HCT116 (cell line): ENCODE data around the gene CDH4. TPM values are rescaled to one million over a fixed set of nuclear protein-coding genes. Genes with fewer than 3 reads are reported as not detected.

Source experiments
- ATAC-seq: fragments of 200-7000 bp; cut with Tn5 transposase; 2 replicates; pipeline ENCODE4 v1.9.1; 2020; ENCODE audit warnings: mild to moderate bottlenecking, moderate library complexity
- BruUV-seq: library from RNA; stranded (reverse); fragments of 400-500 nt; replicated peaks from 2 replicates; lab custom pipeline; 2021; lab: Mats Ljungman, UMichigan
- CTCF ChIA-PET: fragments of 300-600 bp; sonication (Branson Sonifier 250); formaldehyde crosslinking; loops from one replicate; lab custom pipeline; 2021; ENCODE audit warnings: antibody characterized with exemption; lab: Charles Lee
- POLR2A ChIA-PET: fragments of 300-600, 350-600 bp; sonication (Branson Sonifier 250); formaldehyde crosslinking; loops from one replicate; lab custom pipeline; 2021; ENCODE audit warnings: antibody characterized with exemption; lab: Charles Lee
- RAD21 ChIA-PET, 2 experiments: fragments of 300-600 bp; sonication (Branson Sonifier 250); formaldehyde crosslinking; loops; one replicate each; lab custom pipeline; 2023; ENCODE audit warnings: low total read pairs in 2 of 2; ENCODE audit not compliant: uncharacterized antibody in 2 of 2, unreplicated experiment in 2 of 2, low non-redundant PET in 1 of 2; lab: Charles Lee
- DNase-seq: peaks from one replicate; pipeline ENCODE4 v3.0.0-alpha.2; 2010; ENCODE audit warnings: low read depth, low spot score
- H2AFZ ChIP-seq: fragments of 200-600 bp; shearing (Covaris generic), sonication (generic); 2 replicates; pipeline ENCODE4 v1.6.1; 2017; ENCODE audit warnings: low read depth, mixed run types, mixed read lengths, antibody characterized with exemption, low read length; ENCODE audit not compliant: poor library complexity, severe bottlenecking
- H3K27ac ChIP-seq: 2 replicates; pipeline ENCODE4 v1.5.1; 2012; ENCODE audit warnings: low read depth, low read length
- H3K27me3 ChIP-seq: fragments of 200-600 bp; sonication (generic); 2 replicates; pipeline ENCODE4 v1.6.1; 2016; ENCODE audit warnings: mixed run types, low read length, mixed read lengths; ENCODE audit not compliant: insufficient read depth
- H3K36me3 ChIP-seq, 2 experiments: fragments of 200-500 bp in 1 of 2; fragments of 200-600 bp in 1 of 2; sonication (Bioruptor generic) in 1 of 2; sonication (generic) in 1 of 2; 2 replicates each; pipeline versions ENCODE4 v1.5.1 to v1.6.1; 2014 to 2016; ENCODE audit warnings: low read length in 2 of 2, inconsistent platforms in 1 of 2, mixed read lengths in 1 of 2, mixed run types in 1 of 2; ENCODE audit not compliant: insufficient read depth in 2 of 2, control insufficient read depth in 1 of 2
- H3K4me1 ChIP-seq, 2 experiments: fragments of 200-600 bp in 1 of 2; sonication (generic) in 1 of 2; 2 replicates each; pipeline versions ENCODE4 v1.5.1 to v1.6.1; 2012 to 2017; ENCODE audit warnings: low read length in 2 of 2, inconsistent platforms in 1 of 2, mild to moderate bottlenecking in 1 of 2, mixed read lengths in 1 of 2, mixed run types in 1 of 2, moderate library complexity in 1 of 2; ENCODE audit not compliant: insufficient read depth in 2 of 2, control insufficient read depth in 1 of 2
- H3K4me2 ChIP-seq: fragments of 200-600 bp; sonication (generic); 2 replicates; pipeline ENCODE4 v1.6.1; 2017; ENCODE audit warnings: mixed run types, low read length, mixed read lengths
- H3K4me3 ChIP-seq, 2 experiments: fragments of 200-600 bp in 1 of 2; sonication (generic) in 1 of 2; replicated peaks in 1 of 2; 2 replicates each; pipeline ENCODE4 v1.5.1; 2011 to 2016; ENCODE audit warnings: low read length in 2 of 2, control low read depth in 1 of 2, low read depth in 1 of 2, mild to moderate bottlenecking in 1 of 2, mixed read lengths in 1 of 2, mixed run types in 1 of 2
- H3K79me2 ChIP-seq: fragments of 200-600 bp; sonication (generic); 2 replicates; pipeline ENCODE4 v1.6.1; 2017; ENCODE audit warnings: mild to moderate bottlenecking, mixed run types, low read length, moderate library complexity, mixed read lengths; ENCODE audit not compliant: insufficient read depth
- H3K9ac ChIP-seq: fragments of 200-600 bp; sonication (generic); 2 replicates; pipeline ENCODE4 v1.6.1; 2016; ENCODE audit warnings: low read length, mixed read lengths
- H3K9me2 ChIP-seq: fragments of 200-600 bp; sonication (generic), shearing (Covaris generic); 2 replicates; pipeline ENCODE4 v1.6.1; 2017; ENCODE audit warnings: mixed run types, mild to moderate bottlenecking, moderate library complexity; ENCODE audit not compliant: insufficient read depth
- H3K9me3 ChIP-seq, 2 experiments: fragments of 200-500 bp in 1 of 2; fragments of 200-600 bp in 1 of 2; sonication (Bioruptor generic) in 1 of 2; sonication (generic) in 1 of 2; 2 replicates each; pipeline ENCODE4 v1.6.1; 2014 to 2017; ENCODE audit warnings: low read length in 2 of 2, mixed read lengths in 2 of 2, inconsistent platforms in 1 of 2, low read depth in 1 of 2, mild to moderate bottlenecking in 1 of 2, mixed run types in 1 of 2, moderate library complexity in 1 of 2; ENCODE audit not compliant: control insufficient read depth in 1 of 2, insufficient read depth in 1 of 2
- H4K20me1 ChIP-seq: fragments of 200-600 bp; sonication (generic), shearing (Covaris generic); 2 replicates; pipeline ENCODE4 v1.6.1; 2017; ENCODE audit warnings: mixed run types, mild to moderate bottlenecking, moderate library complexity; ENCODE audit not compliant: insufficient read depth
- EGR1 ChIP-seq: IDR thresholded peaks from 2 replicates; pipeline ENCODE4 v1.6.1; 2012; ENCODE audit warnings: low read depth
- POLR2A ChIP-seq: IDR thresholded peaks from 2 replicates; pipeline ENCODE4 v1.7.0; 2011; ENCODE audit warnings: borderline replicate concordance; ENCODE audit not compliant: insufficient read depth, insufficient read length; ENCODE audit errors: extremely low read depth
- RAD21 ChIP-seq: IDR thresholded peaks from 2 replicates; pipeline ENCODE4 v1.6.1; 2012; ENCODE audit warnings: low read depth, mild to moderate bottlenecking
- SIN3A ChIP-seq: IDR thresholded peaks from 2 replicates; pipeline ENCODE4 v1.6.1; 2012; ENCODE audit warnings: low read depth
- TCF7L2 ChIP-seq: IDR thresholded peaks from 2 replicates; pipeline ENCODE4 v1.7.0; 2011; ENCODE audit warnings: borderline replicate concordance, inconsistent platforms; ENCODE audit not compliant: insufficient read depth, insufficient read length; ENCODE audit errors: extremely low read depth
- intact Hi-C: fragments of 100-400 bp; cut with micrococcal nuclease; formaldehyde crosslinking; loops from 2 replicates; pipeline ENCODE4 v1.10.0; 2022
- total RNA-seq: library from RNA; stranded (reverse); gene quantifications from one replicate; pipeline ENCODE4 v1.2.1, GENCODE V29; 2021; ENCODE audit not compliant: unreplicated experiment
- TF ChIP-seq, protein P1 (sequence below): IDR thresholded peaks from 2 replicates; pipeline ENCODE4 v1.6.1; 2012
- TF ChIP-seq, protein P2 (sequence below): IDR thresholded peaks from 2 replicates; pipeline ENCODE4 v1.6.1; 2012
- TF ChIP-seq, protein P3 (sequence below): IDR thresholded peaks from 2 replicates; pipeline ENCODE4 v1.6.1; 2012; ENCODE audit warnings: low read depth

CDH4 gene
- total RNA-seq, 1 experiment from 2014 or later, result not detected

DNA sequence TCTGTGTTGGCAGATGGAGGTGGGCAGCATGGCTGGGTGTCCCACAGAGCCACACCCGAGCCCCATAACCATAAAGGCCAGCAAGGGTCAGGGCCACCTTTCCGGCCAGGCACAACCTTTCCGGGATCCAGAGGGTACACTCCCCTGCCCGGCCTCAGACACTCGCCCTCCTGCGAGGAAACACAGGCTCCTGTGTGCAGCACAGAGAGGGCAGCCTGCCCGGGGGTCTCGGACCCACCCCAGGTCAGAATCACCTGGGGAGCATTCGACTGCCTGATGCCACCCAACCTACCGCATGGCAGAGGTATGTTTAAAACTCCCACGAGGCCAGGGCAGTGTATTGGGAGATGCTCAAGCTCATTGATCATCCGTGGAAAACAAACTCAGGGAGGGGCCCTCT, 553.3 kb downstream of the CDH4 start:
- H3K4me3 ChIP-seq, result no peak overlapping the region
- H4K20me1 ChIP-seq, result no peaks in the 10 kb centered on the region
- no peak overlapping the region for H3K27ac ChIP-seq
- no peak overlapping the region for H3K4me2 ChIP-seq
- no TSS peak for BruUV-seq
- DNase-seq (no peak), ATAC-seq (no peak)
- H2AFZ ChIP-seq, result no peak overlapping the region
- TF ChIP-seq EGR1, result no peak
- TF ChIP-seq, protein P1, sequence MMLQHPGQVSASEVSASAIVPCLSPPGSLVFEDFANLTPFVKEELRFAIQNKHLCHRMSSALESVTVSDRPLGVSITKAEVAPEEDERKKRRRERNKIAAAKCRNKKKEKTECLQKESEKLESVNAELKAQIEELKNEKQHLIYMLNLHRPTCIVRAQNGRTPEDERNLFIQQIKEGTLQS, result no peak
- TF ChIP-seq TCF7L2, result no peak
- no peak for TF ChIP-seq SIN3A
- intact Hi-C loops, result no loop called here
- no peak overlapping the region for H3K9ac ChIP-seq
- no peaks in the 10 kb centered on the region for H3K36me3 ChIP-seq
- no peaks in the 10 kb centered on the region for H3K79me2 ChIP-seq
- no peaks in the 10 kb centered on the region for H3K4me1 ChIP-seq
- ChIA-PET POLR2A (no interaction called here), CTCF (no interaction called here), RAD21 (no interaction called here)
- H3K27me3 ChIP-seq, result peaks cover 60% of the 10 kb centered on the region
- no peaks in the 10 kb centered on the region for H3K9me3 ChIP-seq
- H3K9me2 ChIP-seq, result no peaks in the 10 kb centered on the region

DNA sequence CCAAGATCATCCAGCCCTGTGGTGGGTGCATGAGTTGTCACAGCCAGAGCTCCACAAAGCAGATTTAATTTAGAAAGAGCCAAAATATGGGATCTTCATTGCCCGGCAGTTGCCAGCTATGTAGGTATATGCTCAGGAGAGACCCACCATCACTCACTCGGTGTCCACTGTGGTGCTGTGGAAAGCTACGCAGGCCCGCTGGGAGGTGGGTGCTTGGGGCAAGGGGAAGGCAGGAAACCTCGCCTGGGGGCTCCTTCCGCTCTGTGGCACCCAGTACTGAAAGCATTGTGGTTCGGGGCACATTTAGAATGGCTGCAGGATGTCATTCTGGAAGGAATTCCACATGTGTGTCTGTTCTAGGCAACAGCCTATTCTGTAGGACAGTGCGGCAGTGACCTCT, 553.7 kb downstream of the CDH4 start:
- H3K79me2 ChIP-seq, result no peaks in the 10 kb centered on the region
- no peaks in the 10 kb centered on the region for H3K9me2 ChIP-seq
- H2AFZ ChIP-seq, result no peak overlapping the region
- intact Hi-C loops, result no loop called here
- ChIA-PET RAD21 (no interaction called here), POLR2A (no interaction called here)
- no peak overlapping the region for H3K9ac ChIP-seq
- H3K27ac ChIP-seq, result no peak overlapping the region
- no peak overlapping the region for H3K4me2 ChIP-seq
- no peak for DNase-seq
- TF ChIP-seq, protein P2, sequence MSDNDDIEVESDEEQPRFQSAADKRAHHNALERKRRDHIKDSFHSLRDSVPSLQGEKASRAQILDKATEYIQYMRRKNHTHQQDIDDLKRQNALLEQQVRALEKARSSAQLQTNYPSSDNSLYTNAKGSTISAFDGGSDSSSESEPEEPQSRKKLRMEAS, result no peak
- TF ChIP-seq POLR2A (no peak), RAD21 (no peak)
- TF ChIP-seq, protein P3, sequence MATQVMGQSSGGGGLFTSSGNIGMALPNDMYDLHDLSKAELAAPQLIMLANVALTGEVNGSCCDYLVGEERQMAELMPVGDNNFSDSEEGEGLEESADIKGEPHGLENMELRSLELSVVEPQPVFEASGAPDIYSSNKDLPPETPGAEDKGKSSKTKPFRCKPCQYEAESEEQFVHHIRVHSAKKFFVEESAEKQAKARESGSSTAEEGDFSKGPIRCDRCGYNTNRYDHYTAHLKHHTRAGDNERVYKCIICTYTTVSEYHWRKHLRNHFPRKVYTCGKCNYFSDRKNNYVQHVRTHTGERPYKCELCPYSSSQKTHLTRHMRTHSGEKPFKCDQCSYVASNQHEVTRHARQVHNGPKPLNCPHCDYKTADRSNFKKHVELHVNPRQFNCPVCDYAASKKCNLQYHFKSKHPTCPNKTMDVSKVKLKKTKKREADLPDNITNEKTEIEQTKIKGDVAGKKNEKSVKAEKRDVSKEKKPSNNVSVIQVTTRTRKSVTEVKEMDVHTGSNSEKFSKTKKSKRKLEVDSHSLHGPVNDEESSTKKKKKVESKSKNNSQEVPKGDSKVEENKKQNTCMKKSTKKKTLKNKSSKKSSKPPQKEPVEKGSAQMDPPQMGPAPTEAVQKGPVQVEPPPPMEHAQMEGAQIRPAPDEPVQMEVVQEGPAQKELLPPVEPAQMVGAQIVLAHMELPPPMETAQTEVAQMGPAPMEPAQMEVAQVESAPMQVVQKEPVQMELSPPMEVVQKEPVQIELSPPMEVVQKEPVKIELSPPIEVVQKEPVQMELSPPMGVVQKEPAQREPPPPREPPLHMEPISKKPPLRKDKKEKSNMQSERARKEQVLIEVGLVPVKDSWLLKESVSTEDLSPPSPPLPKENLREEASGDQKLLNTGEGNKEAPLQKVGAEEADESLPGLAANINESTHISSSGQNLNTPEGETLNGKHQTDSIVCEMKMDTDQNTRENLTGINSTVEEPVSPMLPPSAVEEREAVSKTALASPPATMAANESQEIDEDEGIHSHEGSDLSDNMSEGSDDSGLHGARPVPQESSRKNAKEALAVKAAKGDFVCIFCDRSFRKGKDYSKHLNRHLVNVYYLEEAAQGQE, result no peak
- TF ChIP-seq, all 23 proteins: peak for 0
- Histone ChIP-seq H3K36me3 (no peaks in the 10 kb centered on the region), H4K20me1 (no peaks in the 10 kb centered on the region), H3K9me3 (no peaks in the 10 kb centered on the region), H3K4me3 (no peak overlapping the region), H3K4me1 (no peaks in the 10 kb centered on the region), H3K27me3 (peaks cover 64% of the 10 kb centered on the region)
- BruUV-seq, result no TSS peak
- no peak for ATAC-seq
- CTCF ChIA-PET, result no interaction called here
